Astrocyte (in vitro differentiated cells and primary cell): ENCODE data around the gene SLC9A9. TPM values are rescaled to one million over a fixed set of nuclear protein-coding genes. Genes with fewer than 3 reads are reported as not detected.

Experiments
- DNase-seq: peaks from one replicate; pipeline ENCODE4 v3.0.0-alpha.2; 2010; ENCODE audit warnings: low read depth
- FAIRE-seq: peaks from 2 replicates; lab custom pipeline; 2011; peaks lifted over from hg19 to GRCh38; lab: Jason Lieb, UNC
- H2AFZ ChIP-seq: 2 replicates; pipeline ENCODE4 v1.6.0; 2012; ENCODE audit warnings: low read depth, low read length, inconsistent platforms
- H3K27ac ChIP-seq: 2 replicates; pipeline ENCODE4 v1.5.1; 2011; ENCODE audit warnings: low read depth, low read length, inconsistent platforms
- H3K27me3 ChIP-seq: 2 replicates; pipeline ENCODE4 v1.6.0; 2011; ENCODE audit warnings: low read length, inconsistent platforms; ENCODE audit not compliant: insufficient read depth
- H3K36me3 ChIP-seq: 2 replicates; pipeline ENCODE4 v1.5.1; 2011; ENCODE audit warnings: low read length, inconsistent platforms; ENCODE audit not compliant: insufficient read depth
- H3K4me1 ChIP-seq: 2 replicates; pipeline ENCODE4 v1.5.1; 2011; ENCODE audit warnings: low read length, inconsistent platforms; ENCODE audit not compliant: insufficient read depth
- H3K4me2 ChIP-seq: 2 replicates; pipeline ENCODE4 v1.6.0; 2012; ENCODE audit warnings: low read length, inconsistent platforms
- H3K4me3 ChIP-seq: 2 replicates; pipeline ENCODE4 v1.5.1; 2011; ENCODE audit warnings: low read depth, mild to moderate bottlenecking, low read length, inconsistent platforms; ENCODE audit not compliant: insufficient read depth
- H3K79me2 ChIP-seq: 2 replicates; pipeline ENCODE4 v1.6.0; 2012; ENCODE audit warnings: mild to moderate bottlenecking, low read length, inconsistent platforms; ENCODE audit not compliant: insufficient read depth
- H3K9ac ChIP-seq: 2 replicates; pipeline ENCODE4 v1.6.0; 2012; ENCODE audit warnings: mild to moderate bottlenecking, low read length, inconsistent platforms
- H3K9me3 ChIP-seq: 2 replicates; pipeline ENCODE4 v1.5.1; 2012; ENCODE audit warnings: low read depth, mild to moderate bottlenecking, low read length, inconsistent platforms; ENCODE audit not compliant: insufficient read depth
- H4K20me1 ChIP-seq: 2 replicates; pipeline ENCODE4 v1.6.0; 2012; ENCODE audit warnings: low read length, inconsistent platforms; ENCODE audit not compliant: insufficient read depth
- H3K27ac Mint-ChIP-seq: one replicate; pipeline ENCODE4 v1.8.0; 2021; ENCODE audit warnings: mild to moderate bottlenecking, mixed read lengths; ENCODE audit not compliant: unreplicated experiment
- H3K27me3 Mint-ChIP-seq: one replicate; pipeline ENCODE4 v1.8.0; 2021; ENCODE audit warnings: low read depth, mixed read lengths; ENCODE audit not compliant: unreplicated experiment
- H3K36me3 Mint-ChIP-seq: one replicate; pipeline ENCODE4 v1.8.0; 2021; ENCODE audit warnings: low read depth, mixed read lengths; ENCODE audit not compliant: unreplicated experiment
- H3K4me1 Mint-ChIP-seq: one replicate; pipeline ENCODE4 v1.8.0; 2021; ENCODE audit warnings: low read depth, mixed read lengths; ENCODE audit not compliant: unreplicated experiment
- H3K4me3 Mint-ChIP-seq: one replicate; pipeline ENCODE4 v1.8.0; 2021; ENCODE audit warnings: mild to moderate bottlenecking, moderate library complexity, mixed read lengths; ENCODE audit not compliant: unreplicated experiment
- H3K9me3 Mint-ChIP-seq: one replicate; pipeline ENCODE4 v1.8.0; 2021; ENCODE audit warnings: mild to moderate bottlenecking, mixed read lengths; ENCODE audit not compliant: unreplicated experiment
- EZH2 ChIP-seq: IDR thresholded peaks from 2 replicates; pipeline ENCODE4 v1.6.1; 2012; ENCODE audit warnings: mild to moderate bottlenecking, low read length, inconsistent platforms; ENCODE audit not compliant: insufficient read depth
- total RNA-seq: library from RNA; stranded (reverse); gene quantifications from 2 replicates; pipeline ENCODE4 v1.2.1, GENCODE V29; 2021
- TF ChIP-seq, protein P1 (sequence below): IDR thresholded peaks from 2 replicates; pipeline ENCODE4 v1.5.1; 2011; ENCODE audit warnings: low read depth, mild to moderate bottlenecking, inconsistent platforms, low read length, moderate library complexity; ENCODE audit not compliant: insufficient read depth

Gene SLC9A9
- total RNA-seq, 1 donor from 2014 or later = 1.5 TPM

DNA sequence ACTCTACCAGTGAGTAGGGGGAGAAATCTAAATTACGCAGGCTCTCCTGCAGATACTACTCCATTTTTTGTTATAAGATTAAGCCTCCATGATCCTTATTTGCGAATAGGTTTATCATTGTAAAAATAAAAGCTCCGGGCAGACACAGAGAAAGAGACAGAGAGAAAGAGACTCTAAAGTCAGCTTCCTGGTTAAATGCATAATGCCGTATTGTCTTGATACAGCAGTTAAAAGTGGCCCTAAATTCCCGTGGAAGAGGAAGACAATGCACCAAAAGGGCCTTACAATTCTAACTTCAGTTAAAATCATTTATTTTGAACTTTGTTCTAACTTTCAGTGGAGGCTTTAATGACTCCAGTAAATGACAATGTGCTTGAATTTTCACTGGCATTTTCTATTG is 98.3 kb downstream of the SLC9A9 start:
- Mint-ChIP-seq H3K4me1 (no peaks in the 10 kb centered on the region), H3K36me3 (no peaks in the 10 kb centered on the region), H3K4me3 (no peak overlapping the region), H3K9me3 (peaks cover 2% of the 10 kb centered on the region), H3K27ac (no peak overlapping the region), H3K27me3 (peaks cover 6% of the 10 kb centered on the region)
- no peak overlapping the region for H3K4me2 ChIP-seq
- no peak overlapping the region for H3K9ac ChIP-seq
- H3K36me3 ChIP-seq = no peaks in the 10 kb centered on the region
- no peaks in the 10 kb centered on the region for H3K27me3 ChIP-seq
- H3K27ac ChIP-seq = no peak overlapping the region
- DNase-seq (no peak), FAIRE-seq (no peak)
- H4K20me1 ChIP-seq = no peaks in the 10 kb centered on the region
- H3K79me2 ChIP-seq = no peaks in the 10 kb centered on the region
- TF ChIP-seq, protein P1, sequence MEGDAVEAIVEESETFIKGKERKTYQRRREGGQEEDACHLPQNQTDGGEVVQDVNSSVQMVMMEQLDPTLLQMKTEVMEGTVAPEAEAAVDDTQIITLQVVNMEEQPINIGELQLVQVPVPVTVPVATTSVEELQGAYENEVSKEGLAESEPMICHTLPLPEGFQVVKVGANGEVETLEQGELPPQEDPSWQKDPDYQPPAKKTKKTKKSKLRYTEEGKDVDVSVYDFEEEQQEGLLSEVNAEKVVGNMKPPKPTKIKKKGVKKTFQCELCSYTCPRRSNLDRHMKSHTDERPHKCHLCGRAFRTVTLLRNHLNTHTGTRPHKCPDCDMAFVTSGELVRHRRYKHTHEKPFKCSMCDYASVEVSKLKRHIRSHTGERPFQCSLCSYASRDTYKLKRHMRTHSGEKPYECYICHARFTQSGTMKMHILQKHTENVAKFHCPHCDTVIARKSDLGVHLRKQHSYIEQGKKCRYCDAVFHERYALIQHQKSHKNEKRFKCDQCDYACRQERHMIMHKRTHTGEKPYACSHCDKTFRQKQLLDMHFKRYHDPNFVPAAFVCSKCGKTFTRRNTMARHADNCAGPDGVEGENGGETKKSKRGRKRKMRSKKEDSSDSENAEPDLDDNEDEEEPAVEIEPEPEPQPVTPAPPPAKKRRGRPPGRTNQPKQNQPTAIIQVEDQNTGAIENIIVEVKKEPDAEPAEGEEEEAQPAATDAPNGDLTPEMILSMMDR = no peak
- no peak for TF ChIP-seq EZH2
- H3K4me3 ChIP-seq = no peak overlapping the region
- no peaks in the 10 kb centered on the region for H3K4me1 ChIP-seq
- no peaks in the 10 kb centered on the region for H3K9me3 ChIP-seq
- H2AFZ ChIP-seq = no peak overlapping the region

- Mint-ChIP-seq H3K4me3 (no peak overlapping the region), H3K4me1 (peaks cover 5% of the 10 kb centered on the region), H3K27ac (no peak overlapping the region), H3K27me3 (no peaks in the 10 kb centered on the region), H3K9me3 (peaks cover 2% of the 10 kb centered on the region), H3K36me3 (peaks cover 1% of the 10 kb centered on the region)
- H3K27me3 ChIP-seq = no peaks in the 10 kb centered on the region
- H3K4me3 ChIP-seq = no peak overlapping the region
- peak overlapping the region; percentile 48 for H3K4me2 ChIP-seq
- DNase-seq (no peak), FAIRE-seq (no peak)
- no peaks in the 10 kb centered on the region for H3K79me2 ChIP-seq
- H3K9ac ChIP-seq = no peak overlapping the region
- H3K9me3 ChIP-seq = no peaks in the 10 kb centered on the region
- peaks cover 4% of the 10 kb centered on the region for H3K4me1 ChIP-seq
- no peak for TF ChIP-seq EZH2
- TF ChIP-seq, protein P1 = no peak
- no peak overlapping the region for H2AFZ ChIP-seq
- H4K20me1 ChIP-seq = no peaks in the 10 kb centered on the region
- no peak overlapping the region for H3K27ac ChIP-seq
- no peaks in the 10 kb centered on the region for H3K36me3 ChIP-seq
Observed at GRCh38 chr3:143737065-143737464, 111.2 kb downstream of the SLC9A9 start.

DNA sequence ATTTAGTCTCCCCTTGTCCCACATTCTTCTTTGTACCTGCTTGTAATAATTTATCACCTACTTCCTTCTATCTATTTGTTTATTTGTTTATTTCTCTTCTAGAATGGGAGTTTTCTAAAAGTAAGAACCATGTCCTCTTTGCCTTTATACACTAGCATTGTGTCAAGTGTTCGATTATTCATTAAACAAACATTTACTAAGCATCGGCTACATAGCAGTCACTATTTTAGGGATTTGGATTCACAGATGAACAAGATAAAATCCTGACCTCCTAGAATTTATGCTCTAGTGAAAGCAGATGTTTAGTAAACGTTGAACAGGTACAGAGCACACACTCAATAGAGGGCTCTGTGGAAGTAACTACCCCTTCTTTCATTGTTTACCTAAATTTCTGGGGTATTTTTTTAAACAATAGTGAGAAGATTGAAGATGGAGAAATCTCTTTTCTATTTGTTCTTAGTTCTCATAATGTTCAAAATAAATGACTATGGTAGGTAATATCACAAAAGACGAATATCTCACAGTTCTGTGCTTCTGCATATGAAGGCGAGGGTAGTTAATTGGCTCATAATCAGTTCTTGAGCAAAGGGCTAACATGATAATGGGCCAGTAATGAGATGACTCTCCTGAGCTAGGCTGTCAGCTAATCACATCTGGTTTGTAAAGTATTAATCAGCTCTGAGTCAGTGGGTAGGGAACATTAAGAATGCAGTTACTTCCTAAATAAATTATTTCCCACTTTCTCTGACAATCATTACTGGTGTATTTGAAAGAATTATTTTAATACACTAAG is 111.9 kb downstream of the SLC9A9 start:
- no peaks in the 10 kb centered on the region for H3K27me3 Mint-ChIP-seq
- H3K27me3 ChIP-seq = no peaks in the 10 kb centered on the region
- no peak overlapping the region for H3K9ac ChIP-seq
- peaks cover 2% of the 10 kb centered on the region for H3K9me3 Mint-ChIP-seq
- H3K4me3 ChIP-seq = no peak overlapping the region
- H3K4me1 ChIP-seq = peaks cover 4% of the 10 kb centered on the region
- no peak overlapping the region for H3K4me3 Mint-ChIP-seq
- FAIRE-seq (no peak), DNase-seq (peak; percentile 38)
- H3K36me3 Mint-ChIP-seq = no peaks in the 10 kb centered on the region
- no peak for TF ChIP-seq EZH2
- TF ChIP-seq, protein P1 = no peak
- H4K20me1 ChIP-seq = no peaks in the 10 kb centered on the region
- H3K9me3 ChIP-seq = no peaks in the 10 kb centered on the region
- no peaks in the 10 kb centered on the region for H3K36me3 ChIP-seq
- no peaks in the 10 kb centered on the region for H3K79me2 ChIP-seq
- no peak overlapping the region for H3K27ac ChIP-seq
- no peak overlapping the region for H3K27ac Mint-ChIP-seq
- H3K4me1 Mint-ChIP-seq = peaks cover 5% of the 10 kb centered on the region
- no peak overlapping the region for H3K4me2 ChIP-seq
- H2AFZ ChIP-seq = no peak overlapping the region
